Measurements from ENCODE around the gene CXCR3.

Gene CXCR3

GRCh38 chrX:71636438-71637252, 18.3 kb upstream of the CXCR3 start:
- TF ChIP-seq POLR2AphosphoS5 (IDR thresholded peaks at IDR 0.05; ENCODE audit: low read depth) (no peak), REST (IDR thresholded peaks at IDR 0.05; ENCODE audit: insufficient replicate concordance, low read depth) (no peak), CTCF (IDR thresholded peaks at IDR 0.05; ENCODE audit: insufficient read depth, low read length) (no peak)
- Histone ChIP-seq H3K4me3 (replicated peaks; ENCODE audit: insufficient read depth, low read length) (no peak overlapping the region), H3K27me3 (ENCODE audit: insufficient read depth, poor library complexity, severe bottlenecking) (no peaks in the 10 kb centered on the region), H3K27ac (replicated peaks) (no peak overlapping the region)
- no peak for DNase-seq (ENCODE audit: low read depth in 1 of 2, low spot score in 1 of 2)

- no peak for DNase-seq (ENCODE audit: low read depth in 1 of 2, low spot score in 1 of 2)
- Histone ChIP-seq H3K27ac (replicated peaks) (no peak overlapping the region), H3K4me3 (replicated peaks; ENCODE audit: insufficient read depth, low read length) (no peak overlapping the region), H3K27me3 (ENCODE audit: insufficient read depth, poor library complexity, severe bottlenecking) (no peaks in the 10 kb centered on the region)
- TF ChIP-seq REST (IDR thresholded peaks at IDR 0.05; ENCODE audit: insufficient replicate concordance, low read depth) (no peak), CTCF (IDR thresholded peaks at IDR 0.05; ENCODE audit: insufficient read depth, low read length) (no peak), POLR2AphosphoS5 (IDR thresholded peaks at IDR 0.05; ENCODE audit: low read depth) (no peak), SPI1 (IDR thresholded peaks at IDR 0.05; ENCODE audit: borderline replicate concordance, low read depth) (no peak), GABPA (IDR thresholded peaks at IDR 0.05; ENCODE audit: low read depth) (no peak)
Observed at GRCh38 chrX:71634366-71634765, 16.1 kb upstream of the CXCR3 start.

GRCh38 chrX:71632923-71633657, 14.8 kb upstream of the CXCR3 start:
- no peak for TF ChIP-seq SPI1 (IDR thresholded peaks at IDR 0.05; ENCODE audit: borderline replicate concordance, low read depth)
- no peak for TF ChIP-seq POLR2AphosphoS5 (IDR thresholded peaks at IDR 0.05; ENCODE audit: low read depth)
- TF ChIP-seq GABPA (IDR thresholded peaks at IDR 0.05; ENCODE audit: low read depth), result no peak
- no peak for TF ChIP-seq CTCF (IDR thresholded peaks at IDR 0.05; ENCODE audit: insufficient read depth, low read length)
- TF ChIP-seq REST (IDR thresholded peaks at IDR 0.05; ENCODE audit: insufficient replicate concordance, low read depth), result no peak
- Histone ChIP-seq H3K27ac (replicated peaks) (no peak overlapping the region), H3K4me3 (replicated peaks; ENCODE audit: insufficient read depth, low read length) (no peak overlapping the region), H3K27me3 (ENCODE audit: insufficient read depth, poor library complexity, severe bottlenecking) (no peaks in the 10 kb centered on the region)
- no peak for DNase-seq (ENCODE audit: low read depth in 1 of 2, low spot score in 1 of 2)

Measured in HL-60 (cell line).